ENCODE measurements around the gene ANK2.
"Not testable (repeated sequence)": the region's sequence is repeated elsewhere in the genome, so short reads cannot be mapped to it uniquely, and the experiment has no call there.

The ANK2 gene

DNA sequence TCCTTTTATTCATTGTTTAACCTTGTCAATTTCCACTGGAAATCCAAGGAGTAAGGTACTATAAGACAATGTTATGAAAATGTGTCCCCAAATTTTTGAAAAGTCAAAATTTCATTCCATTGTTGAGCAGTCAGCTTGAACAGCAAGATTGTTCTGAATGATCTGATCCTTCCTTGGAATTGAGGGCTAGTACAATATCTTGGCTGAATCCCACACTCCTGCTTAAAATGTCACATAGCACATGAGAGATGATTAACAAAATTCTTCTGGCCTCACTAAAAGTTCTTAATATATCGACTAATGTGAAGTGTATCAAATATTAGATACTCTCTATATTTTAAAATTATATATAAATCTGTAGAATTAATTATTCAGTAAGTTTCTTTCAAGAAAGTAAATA is 104.8 kb downstream of the ANK2 start:
- FAIRE-seq: no peak

DNA sequence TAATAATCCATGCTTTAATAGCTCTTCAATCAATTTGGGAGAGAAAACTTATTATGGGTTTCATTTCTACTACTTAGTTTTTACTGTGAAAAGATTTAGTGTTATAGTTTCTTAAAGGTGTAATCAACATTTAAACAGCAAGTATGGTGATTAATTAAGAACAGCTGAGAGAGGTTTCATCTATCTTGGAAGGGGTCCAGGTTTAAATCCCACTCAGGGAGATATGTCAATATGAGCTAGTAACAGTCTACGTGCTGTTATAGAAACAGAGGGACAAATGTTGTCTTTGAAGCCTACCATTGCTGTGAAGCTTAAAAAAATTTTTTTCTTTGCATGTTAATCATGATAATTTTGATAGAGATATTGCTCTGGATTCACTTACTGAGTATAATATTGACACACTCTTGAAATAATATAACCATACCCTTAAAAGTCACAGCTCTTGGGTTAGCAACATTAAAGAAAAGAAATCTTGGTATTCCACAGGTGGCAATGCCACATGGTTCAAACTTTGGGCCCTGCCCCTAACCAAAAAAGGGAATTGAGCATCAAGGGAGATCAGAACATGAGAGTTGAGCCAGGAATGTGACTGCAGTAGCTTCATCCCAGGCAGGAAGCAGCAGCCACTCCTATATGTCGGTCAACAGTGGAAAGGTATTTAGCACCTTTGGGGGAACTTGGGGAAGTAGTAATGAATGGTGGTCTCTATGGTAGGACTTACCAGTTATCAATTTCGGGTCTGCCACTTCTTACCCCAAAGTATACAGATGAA is 107.8 kb downstream of the ANK2 start:
- no peak for FAIRE-seq

- no peak for FAIRE-seq
Measured at GRCh38 chr4:113159942-113160545, 110.6 kb downstream of the ANK2 start.

- no peak for FAIRE-seq
Measured at GRCh38 chr4:113160548-113160947, 111.1 kb downstream of the ANK2 start.

DNA sequence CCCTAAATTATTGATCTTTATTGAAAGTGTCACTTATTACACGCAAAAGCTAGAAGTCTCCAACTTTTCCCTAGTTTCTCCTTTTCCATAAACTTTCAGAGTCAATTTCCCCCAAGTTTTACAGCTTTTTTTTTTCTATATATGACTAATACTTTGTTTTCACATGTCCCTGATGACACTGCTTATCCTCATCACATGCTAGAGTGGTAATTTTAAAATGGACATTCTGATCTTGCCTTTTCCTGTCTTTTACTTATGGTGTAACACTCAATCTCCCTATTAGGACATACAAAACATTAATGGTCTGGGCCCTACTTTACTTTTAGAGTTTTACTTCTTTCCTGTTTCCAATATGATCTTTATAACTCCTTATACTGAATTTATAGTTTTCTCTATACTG is 112.6 kb downstream of the ANK2 start:
- FAIRE-seq: no peak

DNA sequence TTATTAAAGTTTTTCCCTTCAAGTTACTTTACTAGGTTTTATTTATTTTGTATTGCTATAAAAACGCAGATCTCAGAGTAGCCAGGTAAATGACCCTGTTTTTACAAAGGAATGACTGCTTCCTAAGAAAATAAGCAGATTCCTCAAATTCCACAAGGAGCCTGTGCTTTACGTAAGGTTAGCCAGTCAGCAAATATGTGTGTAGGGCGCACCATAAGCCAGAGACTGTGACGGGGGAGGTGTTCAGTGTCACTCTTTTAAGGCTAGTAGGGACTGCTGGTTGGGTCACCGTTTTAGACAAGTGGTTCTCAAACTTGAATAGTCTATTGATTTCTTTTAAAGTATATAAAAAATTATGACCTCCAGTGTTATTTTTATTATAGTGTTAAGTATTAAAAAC is 119.9 kb downstream of the ANK2 start:
- FAIRE-seq: no peak

DNA sequence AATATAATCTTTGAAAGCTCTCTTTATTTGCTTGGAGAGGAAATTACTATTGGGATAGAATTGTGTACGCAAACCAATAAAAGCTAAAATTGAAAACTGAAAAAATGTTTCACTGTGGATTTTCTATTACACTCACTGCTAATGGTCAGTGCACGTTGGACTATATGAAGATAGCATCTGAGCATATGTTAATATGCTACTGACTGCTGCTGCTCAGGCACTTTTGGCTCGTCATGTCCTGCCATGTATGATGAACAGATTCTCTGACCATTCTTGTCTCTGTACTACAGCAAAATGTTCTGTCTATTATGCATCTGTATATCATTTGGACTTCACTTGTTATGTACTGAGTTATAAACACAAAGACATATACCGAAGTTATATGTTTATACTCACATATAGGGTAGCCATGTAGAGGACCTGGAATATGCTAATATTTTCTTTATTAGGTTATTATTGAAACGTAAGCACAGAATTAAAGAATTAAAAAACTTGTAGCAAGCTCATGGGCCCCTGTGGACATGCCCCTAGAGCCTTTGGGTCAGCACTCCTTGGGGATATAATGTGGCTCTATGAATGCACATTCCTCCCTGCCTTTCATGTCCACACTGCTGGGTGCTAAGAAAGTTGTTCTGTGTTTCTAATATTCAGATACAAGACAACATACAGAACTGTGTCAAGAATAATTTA is 120.8 kb downstream of the ANK2 start:
- no peak for FAIRE-seq

DNA sequence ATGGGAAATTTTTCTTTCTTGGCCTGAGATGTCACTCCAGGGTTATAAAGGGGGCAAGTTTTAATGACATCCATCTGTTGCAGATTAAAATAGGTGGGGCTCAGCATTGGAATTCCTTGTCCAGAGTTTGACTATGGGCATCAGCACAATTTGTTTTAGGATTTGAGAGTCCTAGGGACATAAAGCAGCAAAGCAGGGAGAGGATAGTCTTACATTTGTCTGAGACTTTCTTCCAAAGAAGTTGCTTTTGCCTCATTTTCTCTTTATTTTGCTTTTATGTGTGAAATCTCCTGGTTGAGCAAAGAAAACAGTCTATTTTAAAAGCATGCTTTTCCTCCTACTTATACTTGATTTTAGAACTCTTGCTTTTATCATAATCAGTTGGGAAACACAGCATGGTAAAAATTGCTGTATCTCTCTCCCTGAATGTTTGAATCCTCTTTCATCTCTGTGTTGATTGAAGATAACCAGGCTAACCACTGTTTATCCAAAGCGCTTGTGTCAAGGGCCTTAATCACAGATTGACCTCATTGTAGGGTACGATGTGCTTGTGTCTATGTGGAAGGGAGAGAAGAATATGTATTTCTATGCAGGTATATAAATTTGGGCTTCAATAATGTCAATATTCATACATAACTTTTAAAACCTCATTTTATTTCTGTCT is 121.5 kb downstream of the ANK2 start:
- FAIRE-seq: no peak

DNA sequence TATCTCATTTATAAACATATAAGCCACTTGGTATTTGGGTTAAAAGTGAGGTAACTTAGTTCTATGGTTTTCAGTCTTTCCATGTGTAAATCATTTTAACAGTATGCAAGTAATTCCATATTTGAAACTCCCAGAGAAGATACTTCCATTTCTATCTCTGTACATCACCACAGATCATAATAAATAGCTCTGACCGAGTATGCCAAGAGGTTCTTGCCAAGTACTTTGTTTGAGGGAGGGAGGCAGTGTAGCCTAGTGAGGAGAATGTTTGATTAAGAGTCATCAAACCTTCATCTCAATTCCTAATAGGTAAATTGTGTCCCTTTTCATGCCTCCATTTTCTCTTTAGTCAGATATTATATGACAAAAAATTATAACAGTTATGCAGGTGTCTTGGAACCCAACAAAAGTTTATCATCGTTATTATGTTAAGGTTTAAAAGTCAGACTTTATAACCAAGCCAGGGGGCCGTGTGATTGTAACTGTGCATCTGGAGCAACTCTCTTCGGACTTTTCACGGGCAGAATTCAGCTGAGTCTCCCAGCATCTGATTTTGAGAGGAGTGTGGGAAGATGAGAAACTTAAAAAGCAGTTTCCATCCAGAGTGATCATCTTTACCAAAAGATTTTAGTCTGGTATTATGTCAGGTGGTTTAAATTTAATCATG is 123.8 kb downstream of the ANK2 start:
- FAIRE-seq: no peak

DNA sequence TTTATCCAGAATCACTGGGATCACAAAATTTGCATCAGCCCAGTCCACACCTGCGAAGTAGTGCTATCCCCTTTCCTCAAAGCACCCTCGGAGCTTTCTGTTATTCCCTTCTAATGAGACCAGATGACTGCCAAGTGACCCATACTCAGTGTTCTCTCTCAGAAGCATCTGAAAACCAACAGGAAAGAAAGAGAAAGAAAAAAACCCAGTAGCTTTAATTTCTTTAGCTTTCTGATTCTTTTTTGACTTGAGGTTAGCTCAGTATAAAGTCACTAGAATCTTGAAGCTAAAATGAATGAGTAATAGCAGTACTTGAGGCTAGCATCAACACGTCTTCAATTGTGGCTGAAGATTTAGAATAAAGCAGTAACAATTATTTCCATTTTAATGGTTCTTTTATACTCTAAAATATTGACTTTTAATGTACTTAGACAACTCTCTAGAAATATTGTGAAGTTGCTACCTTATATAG is 124.4 kb downstream of the ANK2 start:
- no peak for FAIRE-seq

GRCh38 chr4:113179091-113179490 is 129.6 kb downstream of the ANK2 start:
- no peak for FAIRE-seq

GRCh38 chr4:113179996-113180395 is 130.5 kb downstream of the ANK2 start:
- no peak for FAIRE-seq

DNA sequence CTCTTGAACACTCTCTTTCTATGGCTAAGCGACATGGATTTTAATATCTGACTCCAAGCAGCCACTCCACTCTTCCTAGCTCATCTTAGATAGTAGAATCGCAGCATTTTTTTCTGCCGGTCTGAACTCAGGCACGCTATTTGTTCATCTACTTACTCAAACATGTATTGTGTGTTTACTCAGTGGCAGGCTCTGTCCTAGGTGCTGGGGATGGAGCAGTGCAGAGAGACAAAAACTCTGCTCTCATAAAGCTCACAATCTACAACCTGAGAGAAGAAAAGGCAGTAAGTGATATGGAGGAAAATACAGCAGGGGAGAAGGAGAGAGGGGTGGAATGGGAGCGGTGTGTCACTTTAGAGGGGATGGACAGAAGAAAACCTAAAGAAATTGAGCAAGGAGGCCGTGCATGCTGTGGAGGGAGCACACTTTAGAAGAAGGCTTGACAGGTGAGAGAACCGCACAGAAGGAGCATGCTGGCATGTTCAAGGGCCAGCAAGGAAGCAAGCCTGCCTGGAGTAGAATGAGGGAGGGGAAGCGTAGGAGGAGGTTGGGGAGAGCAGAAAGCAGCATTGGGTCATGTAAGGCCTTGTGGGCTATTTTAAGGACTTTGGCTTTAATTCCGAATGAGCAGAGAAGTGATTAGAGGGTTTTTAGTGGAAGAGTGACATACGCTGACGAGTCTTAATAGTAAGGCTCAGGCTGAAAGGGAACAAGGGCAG is 132.0 kb downstream of the ANK2 start:
- FAIRE-seq: no peak

DNA sequence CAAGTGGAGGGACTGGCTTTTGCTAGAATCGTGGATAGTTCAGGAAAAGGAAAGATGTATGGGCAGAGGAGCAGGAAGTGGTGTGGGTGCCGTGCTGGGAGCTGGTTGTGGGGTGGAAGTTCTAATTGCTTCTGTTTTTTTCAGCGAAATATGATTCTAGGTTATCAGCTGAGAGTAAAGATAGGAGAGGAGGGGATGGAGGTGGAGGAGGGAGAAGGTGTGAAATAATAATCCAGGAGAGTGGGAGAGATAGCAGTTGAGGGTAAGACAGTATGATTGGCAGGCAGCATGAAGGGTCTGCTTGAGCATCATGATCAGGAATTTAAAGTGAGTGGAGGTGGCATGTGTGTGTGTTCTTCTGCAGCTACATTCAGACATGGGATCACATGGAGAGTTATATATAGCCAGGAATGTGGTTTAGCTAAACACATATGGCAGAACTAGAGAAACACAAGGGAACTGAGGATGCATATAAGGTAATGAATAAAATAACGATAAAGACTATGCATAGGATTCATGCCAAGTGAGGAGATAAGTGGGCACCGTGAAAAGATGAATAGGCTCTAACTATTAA is 133.7 kb downstream of the ANK2 start:
- FAIRE-seq: no peak

- FAIRE-seq: not testable (repeated sequence)
Measured at GRCh38 chr4:113186220-113186619, 136.8 kb downstream of the ANK2 start.

DNA sequence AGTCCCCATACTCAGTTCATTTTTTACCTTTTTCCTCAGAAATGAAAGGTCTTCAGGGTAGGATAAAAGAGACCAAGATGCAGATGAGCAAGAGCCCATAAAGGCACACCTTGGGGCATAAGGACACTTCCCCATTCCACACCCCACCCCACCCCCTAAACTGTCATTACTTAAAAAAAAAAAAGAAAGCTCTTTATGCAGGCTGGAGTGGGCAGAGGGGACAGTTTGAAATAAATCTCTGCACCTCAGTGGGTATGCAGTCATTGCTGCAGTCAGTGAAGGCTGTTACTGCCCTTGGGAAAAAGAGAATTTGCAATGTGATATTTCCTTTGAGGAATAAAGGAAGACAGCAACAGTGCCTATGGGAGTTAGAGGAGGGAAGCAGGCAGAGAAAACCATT is 137.5 kb downstream of the ANK2 start:
- FAIRE-seq: no peak

- no peak for FAIRE-seq
Measured at GRCh38 chr4:113187358-113187757, 137.9 kb downstream of the ANK2 start.

GRCh38 chr4:113189546-113189945 is 140.1 kb downstream of the ANK2 start:
- no peak for FAIRE-seq

- no peak for FAIRE-seq
Measured at GRCh38 chr4:113209153-113209552, 159.7 kb downstream of the ANK2 start.

DNA sequence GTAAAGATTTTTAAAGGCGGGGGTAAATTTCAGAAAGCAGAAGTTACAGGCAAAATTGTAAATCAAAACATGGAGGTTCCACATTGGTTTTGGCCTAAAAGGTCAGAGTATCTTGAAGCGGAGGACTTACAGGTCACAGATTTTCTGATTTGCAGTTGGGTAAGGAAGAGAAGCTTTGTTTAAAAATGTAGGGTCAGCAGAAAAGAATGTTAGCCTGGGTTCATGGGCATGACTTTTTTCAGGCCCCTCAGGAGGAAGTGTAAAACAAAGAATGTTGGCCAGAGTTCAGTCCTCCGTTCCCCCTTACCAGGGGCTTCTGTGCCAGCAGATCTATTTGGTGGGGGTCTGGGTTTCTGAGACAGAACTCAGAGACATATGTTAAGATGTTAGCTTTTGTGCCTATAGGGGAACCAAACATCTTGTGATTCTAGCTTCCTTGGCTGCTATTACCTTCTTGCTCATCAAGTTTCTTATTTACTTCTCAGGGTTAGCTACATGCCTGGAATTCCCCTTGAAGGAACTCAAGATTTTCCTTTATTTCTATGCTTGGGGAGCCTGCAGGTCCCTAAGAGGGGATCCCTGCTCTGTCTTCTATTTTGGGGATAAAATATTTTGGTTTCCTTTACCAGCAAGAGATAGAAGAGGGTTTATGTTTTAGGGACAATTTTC is 160.3 kb downstream of the ANK2 start:
- no peak for FAIRE-seq

DNA sequence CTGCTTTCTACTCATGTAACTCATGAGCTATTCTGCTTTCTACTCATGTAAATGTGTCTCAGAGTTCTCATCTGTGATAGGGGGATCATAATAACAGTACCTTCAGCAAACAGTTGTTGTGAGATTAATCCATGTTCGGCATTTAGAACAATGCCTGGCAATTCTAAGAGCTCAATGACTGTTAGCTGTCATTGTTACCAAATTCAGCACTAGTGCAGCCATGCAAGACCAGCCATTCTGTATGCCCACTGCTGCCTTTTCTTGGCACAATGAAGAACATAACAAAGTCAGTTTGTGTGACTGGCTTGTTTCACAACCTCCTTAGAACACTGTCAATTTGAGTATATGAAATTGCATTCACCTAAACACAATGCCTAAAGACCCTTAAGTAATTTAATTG is 163.2 kb downstream of the ANK2 start:
- no peak for FAIRE-seq

All from A204.1 (cell line).